Heart left ventricle (tissue), 13 donors: ENCODE measurements around the gene BMP10.

Experiments used
- CTCF ChIP-seq, 12 donors: fragments of 200-600 bp; sonication (generic) in 4 of 12; IDR thresholded peaks; one replicate each; pipeline versions ENCODE4 v1.5.0 to v1.8.0; 2018 to 2022; ENCODE audit warnings: antibody characterized with exemption in 12 of 12, mild to moderate bottlenecking in 5 of 12
- POLR2A ChIP-seq, 2 donors: fragments of 450-650 bp; IDR thresholded peaks; one replicate each; pipeline ENCODE4 v1.6.1; 2017; ENCODE audit warnings: antibody characterized with exemption in 2 of 2, mild to moderate bottlenecking in 2 of 2, moderate library complexity in 2 of 2
- donor health status: ischemic (EF 13 %, LVEDD 7.1; RV severe dilation, severe dysfunction).
- donor health status: DM: no; HTN: yes; CAD: no.
- donor health status: DM: no; HTN: no; CAD: no.
- donor health status: ischemic (EF 25% LVEDD 6.9; RV normal size, moderate dysfunction).
- donor health status: ischemic (EF 25% LVEDD 5.7; RV mildly dilated, moderate dysfunction).
- donor health status: ischemic (EF 35%, LVEDD 5.7; RV mildly dilated, moderate dysfunction).
- donor health status: nonischemic (EF 11% LVEDD 7.7; RV severe dilation, severe dysfunction).
- donor health status: DM: yes; HTN: yes; CAD: no.
- donor health status: PGD.
- donor health status: ischemic (EF 29% LVEDD 5.4; RV normal size, mild dysfunction).
- donor health status: nonischemic (EF 23%, LVEDD 6.1; RV moderate dilation, normal function).

GRCh38 chr2:68878071-68878711, 7.0 kb upstream of the BMP10 start:
- no peak for TF ChIP-seq CTCF (IDR thresholded peaks at IDR 0.05)
- no peak for TF ChIP-seq POLR2A (IDR thresholded peaks at IDR 0.05)
